HAP-1 (cell line): ENCODE data around the gene GNB1L.
A peak's percentile ranks its signal among the peaks of the same experiment; 100 is the strongest.

Source experiments
- DNase-seq, 2 experiments: peaks; one replicate each; pipeline ENCODE4 v3.0.0-alpha.2; 2016 to 2020; ENCODE audit warnings: low spot score in 2 of 2
- H3K27me3 ChIP-seq: fragments of 250-450 bp; sonication (Bioruptor Pico); 2 replicates; pipeline ENCODE4 v1.5.1; 2020; ENCODE audit warnings: low read depth, mild to moderate bottlenecking, moderate library complexity
- H3K36me3 ChIP-seq: fragments of 250-450 bp; sonication (Bioruptor Pico); replicated peaks from 2 replicates; pipeline ENCODE4 v1.5.1; 2020; ENCODE audit warnings: mild to moderate bottlenecking
- H3K4me1 ChIP-seq: fragments of 250-450 bp; sonication (Bioruptor Pico); 2 replicates; pipeline ENCODE4 v1.5.1; 2020; ENCODE audit warnings: mild to moderate bottlenecking
- H3K4me3 ChIP-seq: fragments of 250-450 bp; sonication (Bioruptor Pico); 2 replicates; pipeline ENCODE4 v1.5.1; 2020; ENCODE audit warnings: mild to moderate bottlenecking, moderate library complexity
- H3K9me3 ChIP-seq: fragments of 250-450 bp; sonication (Bioruptor Pico); 2 replicates; pipeline ENCODE4 v1.5.1; 2020; ENCODE audit warnings: mild to moderate bottlenecking, moderate library complexity
- in situ Hi-C: fragments of 300-500 bp; cut with MboI; formaldehyde crosslinking; loops from 3 replicates; pipeline ENCODE4 v1.14.3; 2020; ENCODE audit warnings: low sequenced_read_pairs, inconsistent platforms, mixed read lengths

Gene GNB1L

DNA sequence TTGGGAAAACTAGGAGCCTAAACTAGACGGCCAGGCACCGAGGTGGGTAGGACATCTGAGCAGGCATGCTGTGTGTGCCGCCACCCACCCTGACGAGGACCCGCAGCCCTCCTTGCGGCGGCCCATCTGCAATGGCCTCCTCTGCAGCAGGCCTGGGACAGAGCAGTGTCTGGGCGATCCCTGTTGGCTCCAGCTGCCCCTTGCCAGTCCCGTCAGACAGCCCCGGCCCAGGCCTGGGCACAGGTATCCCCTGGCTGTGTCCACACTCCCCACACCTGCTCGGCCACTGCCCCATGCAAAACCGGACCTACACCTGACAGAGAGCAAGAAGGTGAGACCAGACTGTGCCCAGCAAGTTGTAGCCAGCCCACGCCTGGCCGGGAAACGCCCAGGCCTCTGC, 38.7 kb upstream of the GNB1L start:
- Histone ChIP-seq H3K4me3 (no peak overlapping the region), H3K27me3 (no peaks in the 10 kb centered on the region), H3K9me3 (no peaks in the 10 kb centered on the region), H3K36me3 (no peaks in the 10 kb centered on the region; the same call in 1 of the 2 replicates), H3K4me1 (peaks cover 7% of the 10 kb centered on the region)
- DNase-seq, result no peak
- in situ Hi-C loops, result no loop called here

GRCh38 chr22:19892925-19893324, 38.3 kb upstream of the GNB1L start:
- Histone ChIP-seq H3K27me3 (no peaks in the 10 kb centered on the region), H3K36me3 (no peaks in the 10 kb centered on the region; the same call in 1 of the 2 replicates), H3K4me3 (no peak overlapping the region), H3K9me3 (no peaks in the 10 kb centered on the region), H3K4me1 (peaks cover 7% of the 10 kb centered on the region)
- in situ Hi-C loops, result no loop called here
- no peak for DNase-seq

GRCh38 chr22:19892257-19892879, 37.7 kb upstream of the GNB1L start:
- Histone ChIP-seq H3K9me3 (no peaks in the 10 kb centered on the region), H3K4me3 (no peak overlapping the region), H3K4me1 (peaks cover 7% of the 10 kb centered on the region), H3K36me3 (no peaks in the 10 kb centered on the region; the same call in 1 of the 2 replicates), H3K27me3 (no peaks in the 10 kb centered on the region)
- DNase-seq, result no peak
- in situ Hi-C loops, result no loop called here

GRCh38 chr22:19891317-19892256, 36.9 kb upstream of the GNB1L start:
- Histone ChIP-seq H3K4me3 (no peak overlapping the region), H3K9me3 (no peaks in the 10 kb centered on the region), H3K27me3 (no peaks in the 10 kb centered on the region), H3K4me1 (peaks cover 7% of the 10 kb centered on the region), H3K36me3 (no peaks in the 10 kb centered on the region; the same call in 1 of the 2 replicates)
- peak; percentile 36 to 66 for DNase-seq
- in situ Hi-C loops, result no loop called here

GRCh38 chr22:19890502-19891316, 36.0 kb upstream of the GNB1L start:
- H3K4me3 ChIP-seq, result no peak overlapping the region
- peaks cover 7% of the 10 kb centered on the region for H3K4me1 ChIP-seq
- in situ Hi-C loops, result no loop called here
- no peaks in the 10 kb centered on the region; the same call in 1 of the 2 replicates for H3K36me3 ChIP-seq
- H3K9me3 ChIP-seq, result no peaks in the 10 kb centered on the region
- no peaks in the 10 kb centered on the region for H3K27me3 ChIP-seq
- no peak for DNase-seq

GRCh38 chr22:19889951-19890350, 35.3 kb upstream of the GNB1L start:
- Histone ChIP-seq H3K9me3 (no peaks in the 10 kb centered on the region), H3K4me1 (peaks cover 7% of the 10 kb centered on the region), H3K36me3 (no peaks in the 10 kb centered on the region; the same call in 1 of the 2 replicates), H3K27me3 (no peaks in the 10 kb centered on the region), H3K4me3 (no peak overlapping the region)
- in situ Hi-C loops, result no loop called here
- DNase-seq, result no peak

DNA sequence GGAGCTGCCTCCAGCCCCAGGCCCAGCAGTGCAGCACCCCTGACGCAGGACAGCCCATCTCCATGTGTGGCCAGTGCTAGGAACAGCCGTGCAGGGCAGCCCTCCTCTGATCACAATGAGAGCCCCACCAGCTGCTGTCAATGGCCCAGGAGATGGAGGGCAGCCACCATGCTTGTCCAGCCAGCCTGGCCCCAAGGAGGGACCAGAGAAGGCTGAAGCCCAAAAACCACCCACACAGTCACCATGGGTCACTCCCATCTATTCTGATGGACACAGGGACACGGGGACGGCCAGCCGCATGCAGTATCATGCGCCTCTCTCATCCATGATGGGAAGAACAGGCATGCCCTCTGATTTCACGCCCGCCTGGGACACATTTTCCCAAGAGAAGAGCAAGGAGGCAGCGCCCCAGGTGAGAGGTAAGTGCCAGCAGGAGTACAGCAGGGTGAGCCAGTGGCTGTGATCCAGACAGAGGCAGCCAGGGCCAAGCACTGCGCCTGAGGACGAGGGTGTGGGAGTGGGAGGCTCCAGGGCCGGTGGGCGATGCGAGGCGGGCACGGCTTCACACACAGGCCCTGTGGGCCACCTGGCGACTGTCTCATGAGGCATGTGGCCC, 33.6 kb upstream of the GNB1L start:
- Histone ChIP-seq H3K4me1 (peaks cover 7% of the 10 kb centered on the region), H3K27me3 (no peaks in the 10 kb centered on the region), H3K4me3 (no peak overlapping the region), H3K36me3 (no peaks in the 10 kb centered on the region), H3K9me3 (no peaks in the 10 kb centered on the region)
- DNase-seq, result no peak
- in situ Hi-C loops, result no loop called here

DNA sequence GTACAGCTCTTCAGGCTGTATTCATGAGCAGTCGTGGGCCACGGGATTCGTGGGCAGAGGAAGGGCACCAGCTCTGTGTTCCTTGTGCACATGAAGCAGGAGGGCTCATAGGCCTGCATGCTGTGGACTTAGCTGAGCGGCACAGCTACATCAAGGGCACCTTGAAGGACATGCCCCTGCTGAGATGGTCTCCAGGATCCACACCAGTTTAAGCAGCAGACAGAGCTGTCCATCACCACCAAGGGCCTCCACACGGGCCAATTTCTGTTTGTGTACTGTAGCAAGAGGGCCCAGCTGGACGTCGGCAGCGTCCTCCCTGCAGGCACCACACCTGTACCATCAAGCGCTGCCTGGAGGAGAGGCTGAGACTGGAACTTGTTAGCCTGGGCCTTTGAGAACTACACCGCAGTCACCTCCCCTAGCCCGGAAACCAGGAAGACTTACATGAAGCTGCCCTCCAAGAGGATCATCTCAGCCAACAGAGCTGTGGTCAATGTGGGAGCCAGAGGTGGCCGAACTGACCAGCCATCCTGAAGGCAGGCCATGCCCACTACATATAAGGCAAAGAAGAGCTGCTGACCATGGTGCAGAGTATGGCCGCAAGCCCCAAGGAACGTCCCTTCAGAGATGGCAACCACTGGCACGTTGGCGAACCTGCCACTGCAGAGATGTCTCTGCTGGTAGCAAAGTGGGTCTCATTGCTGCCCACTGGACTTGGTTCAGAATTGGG, 32.7 kb upstream of the GNB1L start:
- H3K36me3 ChIP-seq, result no peaks in the 10 kb centered on the region; the same call in 1 of the 2 replicates
- H3K4me3 ChIP-seq, result no peak overlapping the region
- in situ Hi-C loops, result no loop called here
- DNase-seq, result no peak
- H3K4me1 ChIP-seq, result peaks cover 9% of the 10 kb centered on the region
- H3K9me3 ChIP-seq, result no peaks in the 10 kb centered on the region
- no peaks in the 10 kb centered on the region for H3K27me3 ChIP-seq

- DNase-seq, result no peak
- no peaks in the 10 kb centered on the region for H3K9me3 ChIP-seq
- in situ Hi-C loops, result no loop called here
- no peaks in the 10 kb centered on the region; the same call in 1 of the 2 replicates for H3K36me3 ChIP-seq
- no peak overlapping the region for H3K4me3 ChIP-seq
- H3K27me3 ChIP-seq, result no peaks in the 10 kb centered on the region
- peaks cover 14% of the 10 kb centered on the region for H3K4me1 ChIP-seq
Measured at GRCh38 chr22:19886605-19887255, 32.1 kb upstream of the GNB1L start.

DNA sequence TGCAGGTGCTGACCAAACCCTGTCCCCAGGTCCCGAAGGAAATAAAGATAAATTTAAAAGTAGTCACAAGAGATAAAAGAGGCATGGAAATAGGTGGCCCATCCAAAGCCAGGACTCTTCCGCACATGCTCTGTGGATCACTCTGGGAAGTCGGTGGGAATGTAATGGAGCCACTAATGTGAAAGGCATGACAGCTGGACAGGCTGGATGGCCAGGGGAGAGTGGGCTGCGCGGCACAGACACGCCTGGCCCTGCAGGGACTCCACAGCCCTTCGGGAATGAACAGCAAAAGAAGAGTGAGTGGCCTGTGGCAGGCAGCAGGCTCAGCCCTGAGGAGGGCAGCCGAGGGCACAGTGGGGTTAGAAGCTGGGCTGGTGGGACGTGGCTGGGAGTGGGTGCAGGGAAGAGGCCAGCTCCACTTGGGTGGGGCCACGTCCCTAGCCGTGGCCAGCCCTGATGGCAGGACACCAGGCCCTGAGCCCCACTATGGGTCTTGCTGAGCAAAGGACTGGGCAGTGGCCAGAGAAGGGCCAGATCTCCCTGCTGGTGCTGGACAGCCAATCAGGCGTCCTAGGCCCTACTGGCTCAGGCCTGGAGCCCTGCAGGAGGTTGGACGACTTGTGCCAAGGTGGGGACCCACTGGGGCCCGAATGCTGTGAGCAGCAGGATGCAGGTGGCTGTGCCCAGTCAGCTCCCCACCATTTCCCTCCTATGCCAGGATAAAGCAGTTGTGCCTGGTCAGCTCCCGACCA, 31.3 kb upstream of the GNB1L start:
- Histone ChIP-seq H3K36me3 (no peaks in the 10 kb centered on the region; the same call in 1 of the 2 replicates), H3K9me3 (no peaks in the 10 kb centered on the region), H3K4me1 (peaks cover 14% of the 10 kb centered on the region), H3K27me3 (no peaks in the 10 kb centered on the region), H3K4me3 (no peak overlapping the region)
- in situ Hi-C loops, result no loop called here
- DNase-seq, result no peak

GRCh38 chr22:19884954-19885751, 30.5 kb upstream of the GNB1L start:
- Histone ChIP-seq H3K4me1 (peaks cover 21% of the 10 kb centered on the region), H3K36me3 (no peaks in the 10 kb centered on the region; the same call in 1 of the 2 replicates), H3K27me3 (no peaks in the 10 kb centered on the region), H3K4me3 (no peak overlapping the region), H3K9me3 (no peaks in the 10 kb centered on the region)
- DNase-seq, result no peak
- in situ Hi-C loops, result no loop called here
